Calu3 (cell line): Measurements from ENCODE around the gene FRMD4B. TPM values are rescaled to one million over a fixed set of nuclear protein-coding genes. Genes with fewer than 3 reads are reported as not detected.

Experiments used
- BruUV-seq: library from RNA; stranded (reverse); fragments of 400-500 nt; replicated peaks from 2 replicates; lab custom pipeline; 2021; lab: Mats Ljungman, UMichigan
- CTCF ChIA-PET: fragments of 300-600 bp; sonication (Branson Sonifier 250); formaldehyde crosslinking; loops from one replicate; lab custom pipeline; 2022; ENCODE audit warnings: antibody characterized with exemption; lab: Charles Lee
- DNase-seq: peaks from one replicate; pipeline ENCODE4 v3.0.0; 2022
- H3K27ac Mint-ChIP-seq: one replicate; pipeline ENCODE4 v1.8.0; 2022; ENCODE audit warnings: mixed read lengths; ENCODE audit not compliant: unreplicated experiment
- H3K27me3 Mint-ChIP-seq: one replicate; pipeline ENCODE4 v1.8.0; 2022; ENCODE audit warnings: mixed read lengths; ENCODE audit not compliant: unreplicated experiment
- H3K36me3 Mint-ChIP-seq: one replicate; pipeline ENCODE4 v1.8.0; 2022; ENCODE audit warnings: mild to moderate bottlenecking, moderate library complexity, mixed read lengths; ENCODE audit not compliant: insufficient read depth, unreplicated experiment
- H3K4me1 Mint-ChIP-seq: one replicate; pipeline ENCODE4 v1.8.0; 2022; ENCODE audit warnings: mild to moderate bottlenecking, low read depth, mixed read lengths; ENCODE audit not compliant: unreplicated experiment
- H3K4me3 Mint-ChIP-seq: one replicate; pipeline ENCODE4 v1.8.0; 2022; ENCODE audit warnings: mild to moderate bottlenecking, low read depth, moderate library complexity, mixed read lengths; ENCODE audit not compliant: unreplicated experiment
- H3K9me3 Mint-ChIP-seq: one replicate; pipeline ENCODE4 v1.8.0; 2022; ENCODE audit warnings: low read depth, mixed read lengths; ENCODE audit not compliant: unreplicated experiment
- intact Hi-C: fragments of 100-400 bp; cut with micrococcal nuclease; formaldehyde crosslinking; loops from one replicate; pipeline ENCODE4 v1.10.0; 2022; ENCODE audit not compliant: unreplicated experiment
- total RNA-seq: library from RNA; stranded (reverse); gene quantifications from 2 replicates; pipeline ENCODE4 v1.2.3, GENCODE V29; 2022
- TF ChIP-seq, protein P1 (sequence below): fragments of 200-600 bp; IDR thresholded peaks from one replicate; pipeline ENCODE4 v1.8.0; 2022; ENCODE audit warnings: antibody characterized with exemption; ENCODE audit not compliant: unreplicated experiment

FRMD4B gene
- total RNA-seq, 1 experiment from 2014 or later, result 16.7 TPM

DNA sequence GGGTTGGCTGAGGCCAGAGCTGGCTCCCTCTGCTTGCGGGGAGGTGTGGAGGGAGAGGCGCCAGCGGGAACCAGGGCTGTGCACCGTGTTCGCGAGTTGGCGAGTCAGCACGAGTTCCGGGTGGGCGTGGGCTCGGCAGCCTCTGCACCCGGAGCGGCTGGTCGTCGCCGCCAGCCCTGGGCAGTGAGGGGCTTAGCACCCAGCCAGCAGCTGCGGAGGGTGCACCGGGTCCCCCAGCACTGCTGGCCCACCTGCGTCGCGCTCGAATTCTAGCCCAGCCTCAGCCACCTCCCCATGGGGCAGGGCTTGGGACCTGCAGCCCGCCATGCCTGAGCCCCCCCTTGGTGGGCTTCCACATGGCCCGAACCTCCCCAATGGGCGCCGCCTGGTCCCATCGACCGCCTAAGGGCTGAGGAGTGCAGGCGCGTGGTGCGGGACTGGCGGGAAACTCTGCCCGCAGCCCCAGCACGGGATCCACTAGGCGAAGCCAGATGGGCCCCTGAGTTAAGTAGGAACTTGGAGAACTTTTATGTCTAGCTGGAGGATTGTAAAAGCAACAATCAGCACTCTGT lies 125.6 kb downstream of the FRMD4B start:
- no peak for DNase-seq
- Mint-ChIP-seq H3K27me3 (no peaks in the 10 kb centered on the region), H3K27ac (no peak overlapping the region), H3K4me1 (no peaks in the 10 kb centered on the region), H3K9me3 (no peaks in the 10 kb centered on the region), H3K36me3 (no peaks in the 10 kb centered on the region), H3K4me3 (no peak overlapping the region)
- BruUV-seq, result no TSS peak
- TF ChIP-seq, protein P1, sequence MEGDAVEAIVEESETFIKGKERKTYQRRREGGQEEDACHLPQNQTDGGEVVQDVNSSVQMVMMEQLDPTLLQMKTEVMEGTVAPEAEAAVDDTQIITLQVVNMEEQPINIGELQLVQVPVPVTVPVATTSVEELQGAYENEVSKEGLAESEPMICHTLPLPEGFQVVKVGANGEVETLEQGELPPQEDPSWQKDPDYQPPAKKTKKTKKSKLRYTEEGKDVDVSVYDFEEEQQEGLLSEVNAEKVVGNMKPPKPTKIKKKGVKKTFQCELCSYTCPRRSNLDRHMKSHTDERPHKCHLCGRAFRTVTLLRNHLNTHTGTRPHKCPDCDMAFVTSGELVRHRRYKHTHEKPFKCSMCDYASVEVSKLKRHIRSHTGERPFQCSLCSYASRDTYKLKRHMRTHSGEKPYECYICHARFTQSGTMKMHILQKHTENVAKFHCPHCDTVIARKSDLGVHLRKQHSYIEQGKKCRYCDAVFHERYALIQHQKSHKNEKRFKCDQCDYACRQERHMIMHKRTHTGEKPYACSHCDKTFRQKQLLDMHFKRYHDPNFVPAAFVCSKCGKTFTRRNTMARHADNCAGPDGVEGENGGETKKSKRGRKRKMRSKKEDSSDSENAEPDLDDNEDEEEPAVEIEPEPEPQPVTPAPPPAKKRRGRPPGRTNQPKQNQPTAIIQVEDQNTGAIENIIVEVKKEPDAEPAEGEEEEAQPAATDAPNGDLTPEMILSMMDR, result no peak
- intact Hi-C loops, result no loop called here
- CTCF ChIA-PET, result no interaction called here

DNA sequence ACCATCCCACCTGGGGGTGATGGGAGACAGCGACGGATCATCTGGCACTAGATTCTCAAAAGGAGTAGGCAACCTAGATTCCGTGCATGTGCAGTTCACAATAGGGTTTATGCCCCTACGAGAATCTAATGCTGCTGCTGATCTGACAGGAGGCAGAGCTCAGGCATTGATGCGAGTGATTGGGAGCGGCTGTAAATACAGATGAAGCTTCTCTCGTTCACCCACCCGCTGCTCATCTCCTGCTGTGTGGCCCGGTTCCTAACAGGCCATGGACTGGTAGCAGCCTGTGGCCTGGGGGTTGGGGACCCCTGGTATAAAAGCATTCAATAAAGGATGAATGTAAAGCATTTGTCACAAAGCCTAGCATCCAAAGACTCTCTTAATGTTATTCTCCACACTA lies 126.8 kb downstream of the FRMD4B start:
- Mint-ChIP-seq H3K4me3 (no peak overlapping the region), H3K4me1 (no peaks in the 10 kb centered on the region), H3K27me3 (no peaks in the 10 kb centered on the region), H3K27ac (no peak overlapping the region), H3K36me3 (no peaks in the 10 kb centered on the region), H3K9me3 (no peaks in the 10 kb centered on the region)
- no peak for DNase-seq
- BruUV-seq, result no TSS peak
- TF ChIP-seq, protein P1, result no peak
- CTCF ChIA-PET, result no interaction called here
- intact Hi-C loops, result no loop called here

DNA sequence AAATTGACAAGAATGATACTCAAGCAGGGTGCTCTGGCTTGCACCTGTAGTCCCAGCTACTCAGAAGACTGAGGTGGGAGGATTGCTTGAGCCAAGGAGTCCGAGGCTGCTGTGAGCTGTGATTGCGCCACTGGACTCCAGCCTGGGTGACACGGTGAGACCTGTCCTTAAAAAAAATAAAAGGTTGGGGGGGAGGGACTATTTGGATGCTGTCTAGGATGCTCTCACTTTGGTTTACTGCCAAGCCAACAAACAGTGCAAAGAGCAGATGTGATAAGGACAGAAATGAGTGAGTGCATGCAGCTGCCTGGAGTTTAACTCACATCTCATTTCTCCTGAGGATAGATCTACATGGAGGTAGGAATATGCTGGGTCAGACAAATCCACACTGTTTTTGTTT lies 130.0 kb downstream of the FRMD4B start:
- Mint-ChIP-seq H3K4me3 (no peak overlapping the region), H3K27me3 (no peaks in the 10 kb centered on the region), H3K36me3 (no peaks in the 10 kb centered on the region), H3K27ac (no peak overlapping the region), H3K4me1 (peaks cover 23% of the 10 kb centered on the region), H3K9me3 (no peaks in the 10 kb centered on the region)
- BruUV-seq, result no TSS peak
- TF ChIP-seq, protein P1, result no peak
- no peak for DNase-seq
- intact Hi-C loops, result no loop called here
- CTCF ChIA-PET, result interaction anchor here (0.6 to 1.1 kb wide), 2 partner anchors 11 to 77 kb away, joined by 3 read pairs; no protein-coding TSS in a partner anchor

DNA sequence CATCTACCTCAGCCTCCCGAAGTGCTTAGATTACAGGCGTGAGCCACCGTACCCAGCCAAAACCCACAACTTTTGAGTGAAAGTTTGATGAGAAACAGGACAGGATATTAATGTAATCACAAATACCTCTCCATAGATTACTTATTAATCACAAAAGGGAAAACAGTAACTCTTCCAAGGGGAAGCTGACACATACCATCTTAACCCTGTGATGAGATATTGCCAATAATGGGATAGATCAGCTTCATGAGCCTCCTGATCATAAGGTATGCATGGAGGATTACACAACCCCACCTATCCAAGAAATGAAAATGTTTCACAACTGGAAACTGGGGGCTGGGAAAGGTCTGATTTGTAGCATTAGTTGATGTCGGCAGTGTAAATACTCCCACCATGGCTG lies 131.5 kb downstream of the FRMD4B start:
- Mint-ChIP-seq H3K4me3 (no peak overlapping the region), H3K9me3 (no peaks in the 10 kb centered on the region), H3K27ac (no peak overlapping the region), H3K4me1 (peaks cover 34% of the 10 kb centered on the region), H3K36me3 (peaks cover 10% of the 10 kb centered on the region), H3K27me3 (no peaks in the 10 kb centered on the region)
- CTCF ChIA-PET, result no interaction called here
- no TSS peak for BruUV-seq
- intact Hi-C loops, result loop anchor here (5.0 kb wide), 1 partner anchor 53 kb away; no protein-coding TSS in a partner anchor
- no peak for DNase-seq
- TF ChIP-seq, protein P1, result no peak
